Measurements from ENCODE around the gene POLR1A. TPM values are rescaled to one million over a fixed set of nuclear protein-coding genes. Genes with fewer than 3 reads are reported as not detected.

The POLR1A gene
- total RNA-seq, 2 experiments from 2014 or later: 41.8 to 42.1 TPM

DNA sequence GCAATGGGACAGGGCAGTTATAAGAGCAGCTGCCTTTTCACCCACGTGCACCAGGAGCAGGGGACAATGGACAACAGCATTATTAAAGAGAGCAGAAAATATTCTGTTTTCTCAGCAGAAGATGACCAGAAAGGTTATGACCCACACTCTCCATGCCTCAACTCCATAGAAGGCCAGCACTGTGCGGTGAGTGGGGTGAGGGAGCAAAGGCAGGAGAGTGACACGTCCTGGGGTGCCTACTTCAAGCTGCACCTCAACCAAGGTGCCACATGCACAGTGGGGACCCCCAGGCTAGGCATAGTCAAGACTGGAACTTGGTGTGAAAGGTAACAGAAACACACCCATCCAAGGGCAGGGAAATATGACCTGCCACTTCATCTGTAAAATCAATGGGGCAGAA is 50.4 kb downstream of the POLR1A start:
- CTCF ChIA-PET: interaction anchor here (1.3 kb wide), 1 partner anchor 32 kb away, joined by 4 read pairs; no protein-coding TSS in a partner anchor
- no peaks in the 10 kb centered on the region for H3K9me3 Mint-ChIP-seq
- H3K27me3 Mint-ChIP-seq: no peaks in the 10 kb centered on the region
- POLR2A ChIA-PET: no interaction called here
- DNase-seq (no peak), ATAC-seq (no peak)
- H3K4me1 Mint-ChIP-seq (ENCODE audit: low read depth): no peaks in the 10 kb centered on the region
- peaks cover 31% of the 10 kb centered on the region for H3K36me3 Mint-ChIP-seq (ENCODE audit: low read depth)
- intact Hi-C loops (cut with micrococcal nuclease): no loop called here
- TF ChIP-seq, protein P1, sequence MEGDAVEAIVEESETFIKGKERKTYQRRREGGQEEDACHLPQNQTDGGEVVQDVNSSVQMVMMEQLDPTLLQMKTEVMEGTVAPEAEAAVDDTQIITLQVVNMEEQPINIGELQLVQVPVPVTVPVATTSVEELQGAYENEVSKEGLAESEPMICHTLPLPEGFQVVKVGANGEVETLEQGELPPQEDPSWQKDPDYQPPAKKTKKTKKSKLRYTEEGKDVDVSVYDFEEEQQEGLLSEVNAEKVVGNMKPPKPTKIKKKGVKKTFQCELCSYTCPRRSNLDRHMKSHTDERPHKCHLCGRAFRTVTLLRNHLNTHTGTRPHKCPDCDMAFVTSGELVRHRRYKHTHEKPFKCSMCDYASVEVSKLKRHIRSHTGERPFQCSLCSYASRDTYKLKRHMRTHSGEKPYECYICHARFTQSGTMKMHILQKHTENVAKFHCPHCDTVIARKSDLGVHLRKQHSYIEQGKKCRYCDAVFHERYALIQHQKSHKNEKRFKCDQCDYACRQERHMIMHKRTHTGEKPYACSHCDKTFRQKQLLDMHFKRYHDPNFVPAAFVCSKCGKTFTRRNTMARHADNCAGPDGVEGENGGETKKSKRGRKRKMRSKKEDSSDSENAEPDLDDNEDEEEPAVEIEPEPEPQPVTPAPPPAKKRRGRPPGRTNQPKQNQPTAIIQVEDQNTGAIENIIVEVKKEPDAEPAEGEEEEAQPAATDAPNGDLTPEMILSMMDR (IDR thresholded peaks at IDR 0.05): no peak
- no peak overlapping the region for H3K27ac Mint-ChIP-seq
- no peak overlapping the region for H3K4me3 Mint-ChIP-seq

- Mint-ChIP-seq H3K9me3 (no peaks in the 10 kb centered on the region), H3K27me3 (no peaks in the 10 kb centered on the region), H3K27ac (no peak overlapping the region), H3K4me3 (no peak overlapping the region), H3K4me1 (ENCODE audit: low read depth) (no peaks in the 10 kb centered on the region), H3K36me3 (ENCODE audit: low read depth) (peaks cover 28% of the 10 kb centered on the region)
- ChIA-PET CTCF (interaction anchor here (1.1 kb wide), 2 partner anchors 13 to 24 kb away, joined by 4 to 5 read pairs; no protein-coding TSS in a partner anchor), POLR2A (no interaction called here)
- ATAC-seq (no peak), DNase-seq (no peak)
- intact Hi-C loops (cut with micrococcal nuclease): no loop called here
- TF ChIP-seq, protein P1 (IDR thresholded peaks at IDR 0.05): no peak
Observed at GRCh38 chr2:86054535-86055082, 51.1 kb downstream of the POLR1A start.

GRCh38 chr2:86053166-86053565 is 52.5 kb downstream of the POLR1A start:
- TF ChIP-seq, protein P1 (IDR thresholded peaks at IDR 0.05): no peak
- intact Hi-C loops (cut with micrococcal nuclease): no loop called here
- DNase-seq (no peak), ATAC-seq (no peak)
- Mint-ChIP-seq H3K36me3 (ENCODE audit: low read depth) (peaks cover 29% of the 10 kb centered on the region), H3K4me1 (ENCODE audit: low read depth) (no peaks in the 10 kb centered on the region), H3K4me3 (no peak overlapping the region), H3K9me3 (no peaks in the 10 kb centered on the region), H3K27ac (no peak overlapping the region), H3K27me3 (no peaks in the 10 kb centered on the region)
- ChIA-PET CTCF (interaction anchor here (1.6 kb wide), 1 partner anchor 324 kb away, joined by 5 read pairs; no protein-coding TSS in a partner anchor), POLR2A (no interaction called here)

GRCh38 chr2:86052676-86053075 is 53.0 kb downstream of the POLR1A start:
- Mint-ChIP-seq H3K27me3 (no peaks in the 10 kb centered on the region), H3K4me3 (no peak overlapping the region), H3K36me3 (ENCODE audit: low read depth) (peaks cover 29% of the 10 kb centered on the region), H3K4me1 (ENCODE audit: low read depth) (no peaks in the 10 kb centered on the region), H3K27ac (no peak overlapping the region), H3K9me3 (no peaks in the 10 kb centered on the region)
- TF ChIP-seq, protein P1 (IDR thresholded peaks at IDR 0.05): no peak
- ATAC-seq (no peak), DNase-seq (no peak)
- ChIA-PET POLR2A (no interaction called here), CTCF (interaction anchor here (1.6 kb wide), 1 partner anchor 324 kb away, joined by 5 read pairs; no protein-coding TSS in a partner anchor)
- intact Hi-C loops (cut with micrococcal nuclease): no loop called here

GRCh38 chr2:86052265-86052664 is 53.4 kb downstream of the POLR1A start:
- intact Hi-C loops (cut with micrococcal nuclease): no loop called here
- ATAC-seq (no peak), DNase-seq (no peak)
- TF ChIP-seq, protein P1 (IDR thresholded peaks at IDR 0.05): no peak
- Mint-ChIP-seq H3K27me3 (no peaks in the 10 kb centered on the region), H3K9me3 (no peaks in the 10 kb centered on the region), H3K36me3 (ENCODE audit: low read depth) (peaks cover 28% of the 10 kb centered on the region), H3K27ac (no peak overlapping the region), H3K4me3 (no peak overlapping the region), H3K4me1 (ENCODE audit: low read depth) (no peaks in the 10 kb centered on the region)
- ChIA-PET CTCF (no interaction called here), POLR2A (no interaction called here)
